HG02943 (cell line): ENCODE measurements around the gene PHACTR3.
"Not testable (repeated sequence)": the region's sequence is repeated elsewhere in the genome, so short reads cannot be mapped to it uniquely, and the experiment has no call there.

ENCODE experiments used
- ATAC-seq: cut with Tn5 transposase; IDR thresholded peaks from one replicate; pipeline ENCODE4 v1.9.1; 2021; ENCODE audit warnings: mild to moderate bottlenecking, low read depth, moderate library complexity; ENCODE audit not compliant: unreplicated experiment

Gene PHACTR3

GRCh38 chr20:59616306-59616705 is 12.0 kb downstream of the PHACTR3 start:
- no peak for ATAC-seq

GRCh38 chr20:59617221-59617620 is 12.9 kb downstream of the PHACTR3 start:
- ATAC-seq: no peak

- ATAC-seq: no peak
Observed at GRCh38 chr20:59618131-59618530, 13.8 kb downstream of the PHACTR3 start.

GRCh38 chr20:59618585-59618984 is 14.2 kb downstream of the PHACTR3 start:
- not testable (repeated sequence) for ATAC-seq

- no peak for ATAC-seq
Observed at GRCh38 chr20:59620860-59621505, 16.6 kb downstream of the PHACTR3 start.

- no peak for ATAC-seq
Observed at GRCh38 chr20:59622496-59622895, 18.2 kb downstream of the PHACTR3 start.

- ATAC-seq: no peak
Observed at GRCh38 chr20:59623133-59623532, 18.8 kb downstream of the PHACTR3 start.

GRCh38 chr20:59623583-59623982 is 19.2 kb downstream of the PHACTR3 start:
- no peak for ATAC-seq

- no peak for ATAC-seq
Observed at GRCh38 chr20:59624401-59624800, 20.1 kb downstream of the PHACTR3 start.

- no peak for ATAC-seq
Observed at GRCh38 chr20:59625214-59625922, 21.0 kb downstream of the PHACTR3 start.

GRCh38 chr20:59627298-59627697 is 23.0 kb downstream of the PHACTR3 start:
- ATAC-seq: no peak

- ATAC-seq: no peak
Observed at GRCh38 chr20:59628171-59628570, 23.8 kb downstream of the PHACTR3 start.

- no peak for ATAC-seq
Observed at GRCh38 chr20:59629141-59630045, 25.1 kb downstream of the PHACTR3 start.

GRCh38 chr20:59630526-59630925 is 26.2 kb downstream of the PHACTR3 start:
- ATAC-seq: no peak

- no peak for ATAC-seq
Observed at GRCh38 chr20:59631751-59632540, 27.6 kb downstream of the PHACTR3 start.

GRCh38 chr20:59632541-59633113 is 28.3 kb downstream of the PHACTR3 start:
- no peak for ATAC-seq

- no peak for ATAC-seq
Observed at GRCh38 chr20:59633656-59634251, 29.4 kb downstream of the PHACTR3 start.

GRCh38 chr20:59634435-59635005 is 30.2 kb downstream of the PHACTR3 start:
- ATAC-seq: no peak

- no peak for ATAC-seq
Observed at GRCh38 chr20:59636766-59637370, 32.5 kb downstream of the PHACTR3 start.
